T-helper 2 cell treated with Interferon-gamma antibody and Interleukin-4, amounts not matched to agents 5 μg/mL and 100 μg/mL, for 36 hours (primary cell): ENCODE data around the gene PKDREJ.
A peak's percentile ranks its signal among the peaks of the same experiment; 100 is the strongest.
"Not testable (repeated sequence)": the region's sequence is repeated elsewhere in the genome, so short reads cannot be mapped to it uniquely, and the experiment has no call there.

Experiments used
- DNase-seq: peaks from one replicate; pipeline ENCODE4 v3.0.0; 2021; ENCODE audit warnings: low spot score
- H3K27ac Mint-ChIP-seq: one replicate; pipeline ENCODE4 v1.8.0; 2021; ENCODE audit warnings: mild to moderate bottlenecking, mixed read lengths
- H3K27me3 Mint-ChIP-seq: one replicate; pipeline ENCODE4 v1.8.0; 2021; ENCODE audit warnings: low read depth, mixed read lengths
- H3K36me3 Mint-ChIP-seq: one replicate; pipeline ENCODE4 v1.8.0; 2021; ENCODE audit warnings: low read depth, mixed read lengths
- H3K4me1 Mint-ChIP-seq: one replicate; pipeline ENCODE4 v1.8.0; 2021; ENCODE audit warnings: low read depth, mixed read lengths
- H3K4me3 Mint-ChIP-seq: one replicate; pipeline ENCODE4 v1.8.0; 2022; ENCODE audit warnings: mild to moderate bottlenecking, moderate library complexity, mixed read lengths
- H3K9me3 Mint-ChIP-seq: one replicate; pipeline ENCODE4 v1.8.0; 2021; ENCODE audit warnings: mixed read lengths

The PKDREJ gene

GRCh38 chr22:46280999-46281623, 18.0 kb upstream of the PKDREJ start:
- H3K9me3 Mint-ChIP-seq = no peaks in the 10 kb centered on the region
- H3K27ac Mint-ChIP-seq = no peak overlapping the region
- H3K27me3 Mint-ChIP-seq = no peaks in the 10 kb centered on the region
- peaks cover 17% of the 10 kb centered on the region for H3K36me3 Mint-ChIP-seq
- no peak for DNase-seq
- H3K4me3 Mint-ChIP-seq = no peak overlapping the region
- no peaks in the 10 kb centered on the region for H3K4me1 Mint-ChIP-seq

- Mint-ChIP-seq H3K9me3 (peaks cover 4% of the 10 kb centered on the region), H3K4me3 (no peak overlapping the region), H3K27me3 (no peaks in the 10 kb centered on the region), H3K4me1 (no peaks in the 10 kb centered on the region), H3K36me3 (peaks cover 23% of the 10 kb centered on the region), H3K27ac (no peak overlapping the region)
- DNase-seq = no peak
Observed at GRCh38 chr22:46280063-46280817, 17.1 kb upstream of the PKDREJ start.

- DNase-seq = no peak
- no peaks in the 10 kb centered on the region for H3K4me1 Mint-ChIP-seq
- peaks cover 5% of the 10 kb centered on the region for H3K9me3 Mint-ChIP-seq
- peaks cover 26% of the 10 kb centered on the region for H3K36me3 Mint-ChIP-seq
- H3K4me3 Mint-ChIP-seq = no peak overlapping the region
- H3K27ac Mint-ChIP-seq = no peak overlapping the region
- no peaks in the 10 kb centered on the region for H3K27me3 Mint-ChIP-seq
Observed at GRCh38 chr22:46278656-46279645, 15.8 kb upstream of the PKDREJ start.

GRCh38 chr22:46276563-46276962, 13.4 kb upstream of the PKDREJ start:
- Mint-ChIP-seq H3K27me3 (no peaks in the 10 kb centered on the region), H3K4me3 (no peak overlapping the region), H3K4me1 (no peaks in the 10 kb centered on the region), H3K27ac (no peak overlapping the region), H3K9me3 (peaks cover 5% of the 10 kb centered on the region), H3K36me3 (peaks cover 23% of the 10 kb centered on the region)
- no peak for DNase-seq

GRCh38 chr22:46275455-46276122, 12.4 kb upstream of the PKDREJ start:
- DNase-seq = no peak
- Mint-ChIP-seq H3K4me3 (no peak overlapping the region), H3K36me3 (peaks cover 23% of the 10 kb centered on the region), H3K9me3 (peaks cover 5% of the 10 kb centered on the region), H3K27me3 (no peaks in the 10 kb centered on the region), H3K27ac (no peak overlapping the region), H3K4me1 (no peaks in the 10 kb centered on the region)

GRCh38 chr22:46274381-46274780, 11.2 kb upstream of the PKDREJ start:
- Mint-ChIP-seq H3K4me1 (peaks cover 6% of the 10 kb centered on the region), H3K27ac (no peak overlapping the region), H3K9me3 (peaks cover 5% of the 10 kb centered on the region), H3K36me3 (peaks cover 23% of the 10 kb centered on the region), H3K27me3 (no peaks in the 10 kb centered on the region), H3K4me3 (no peak overlapping the region)
- no peak for DNase-seq

GRCh38 chr22:46273432-46274148, 10.4 kb upstream of the PKDREJ start:
- H3K27me3 Mint-ChIP-seq = no peaks in the 10 kb centered on the region
- no peak overlapping the region for H3K27ac Mint-ChIP-seq
- H3K4me1 Mint-ChIP-seq = peaks cover 9% of the 10 kb centered on the region
- H3K36me3 Mint-ChIP-seq = peaks cover 23% of the 10 kb centered on the region
- DNase-seq = no peak
- H3K9me3 Mint-ChIP-seq = peaks cover 5% of the 10 kb centered on the region
- no peak overlapping the region for H3K4me3 Mint-ChIP-seq

- peaks cover 23% of the 10 kb centered on the region for H3K36me3 Mint-ChIP-seq
- no peak for DNase-seq
- H3K27ac Mint-ChIP-seq = no peak overlapping the region
- peaks cover 12% of the 10 kb centered on the region for H3K4me1 Mint-ChIP-seq
- no peak overlapping the region for H3K4me3 Mint-ChIP-seq
- peaks cover 5% of the 10 kb centered on the region for H3K9me3 Mint-ChIP-seq
- H3K27me3 Mint-ChIP-seq = no peaks in the 10 kb centered on the region
Observed at GRCh38 chr22:46272762-46273431, 9.8 kb upstream of the PKDREJ start.

- Mint-ChIP-seq H3K27me3 (peaks cover 3% of the 10 kb centered on the region), H3K9me3 (peaks cover 5% of the 10 kb centered on the region), H3K27ac (no peak overlapping the region), H3K4me3 (no peak overlapping the region), H3K4me1 (peaks cover 17% of the 10 kb centered on the region), H3K36me3 (peaks cover 23% of the 10 kb centered on the region)
- no peak for DNase-seq
Observed at GRCh38 chr22:46272196-46272595, 9.1 kb upstream of the PKDREJ start.

- H3K4me3 Mint-ChIP-seq = peak overlapping the region; percentile 57
- H3K27me3 Mint-ChIP-seq = peaks cover 26% of the 10 kb centered on the region
- H3K4me1 Mint-ChIP-seq = peaks cover 19% of the 10 kb centered on the region
- peaks cover 7% of the 10 kb centered on the region for H3K36me3 Mint-ChIP-seq
- no peak for DNase-seq
- H3K27ac Mint-ChIP-seq = no peak overlapping the region
- H3K9me3 Mint-ChIP-seq = peaks cover 7% of the 10 kb centered on the region
Observed at GRCh38 chr22:46269564-46269963, 6.4 kb upstream of the PKDREJ start.

GRCh38 chr22:46267431-46268279, 4.5 kb upstream of the PKDREJ start, which contains the start of gene TTC38:
Gene TTC38 (plus strand): TSS chr22:46268008. CDS start chr22:46268040, 32 bp downstream.
- H3K36me3 Mint-ChIP-seq = peaks cover 9% of the 10 kb centered on the region
- peaks cover 18% of the 10 kb centered on the region for H3K9me3 Mint-ChIP-seq
- H3K4me1 Mint-ChIP-seq = peaks cover 19% of the 10 kb centered on the region
- H3K4me3 Mint-ChIP-seq = peak within 1 kb of the TSS; percentile 88
- H3K27ac Mint-ChIP-seq = peak within 1 kb of the TSS; percentile 49
- H3K27me3 Mint-ChIP-seq = peaks cover 40% of the 10 kb centered on the region
- DNase-seq = peak; percentile 52

- H3K36me3 Mint-ChIP-seq, H3K4me3 Mint-ChIP-seq, DNase-seq, H3K27ac Mint-ChIP-seq: not testable (repeated sequence)
- Mint-ChIP-seq H3K27me3 (peaks cover 59% of the 10 kb centered on the region), H3K9me3 (peaks cover 18% of the 10 kb centered on the region), H3K4me1 (peaks cover 19% of the 10 kb centered on the region)
Observed at GRCh38 chr22:46265627-46266026, 2.5 kb upstream of the PKDREJ start.
